ENCODE results near the gene CSMD2.
A peak's percentile ranks its signal among the peaks of the same experiment; 100 is the strongest.

The CSMD2 gene

DNA sequence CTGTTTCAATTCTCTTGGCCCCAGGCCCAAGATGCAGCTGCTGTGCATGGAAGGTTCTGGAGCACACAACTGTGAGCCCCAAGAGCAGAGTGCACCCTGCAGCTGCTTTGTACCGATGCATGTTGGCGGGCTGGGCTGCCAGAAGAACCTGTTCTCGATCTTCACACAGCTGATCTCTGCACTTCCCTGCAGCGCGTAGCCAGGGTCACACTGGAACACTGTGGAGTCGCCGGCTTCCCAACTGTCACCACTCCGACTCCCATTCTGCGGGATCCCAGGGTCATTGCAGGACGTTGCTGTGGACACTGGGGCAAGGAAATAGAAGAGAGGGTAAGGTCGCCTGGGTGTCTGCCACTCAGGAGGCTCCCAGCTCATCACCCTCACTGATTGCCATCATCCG lies 507.2 kb downstream of the CSMD2 start:
- DNase-seq = no peak

DNA sequence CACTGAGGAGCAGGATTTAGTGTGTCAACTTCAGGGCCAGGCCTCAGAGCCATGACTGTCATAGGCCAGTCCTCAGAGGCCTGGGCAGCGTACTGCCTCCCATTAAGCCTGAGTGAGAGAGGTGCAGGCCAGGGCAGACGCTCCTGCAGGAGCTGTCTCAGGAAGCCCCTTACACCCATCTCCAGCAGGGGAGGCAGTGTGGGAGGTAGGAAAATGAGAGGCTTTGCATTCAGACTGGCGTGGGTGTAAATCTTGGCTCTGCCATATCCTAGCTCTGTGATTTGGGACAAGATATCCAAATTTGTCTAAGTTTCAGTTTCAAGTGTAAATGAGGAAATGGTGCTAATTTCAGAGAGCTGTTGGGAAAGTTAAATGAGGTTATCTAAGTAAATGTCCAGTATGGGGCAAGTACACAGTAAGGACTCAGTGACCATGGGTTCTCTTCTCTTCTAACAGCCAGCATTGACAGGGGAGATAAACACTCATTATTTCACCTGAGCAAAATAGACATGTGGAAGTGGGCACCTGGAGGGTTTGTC lies 508.5 kb downstream of the CSMD2 start:
- DNase-seq = no peak

DNA sequence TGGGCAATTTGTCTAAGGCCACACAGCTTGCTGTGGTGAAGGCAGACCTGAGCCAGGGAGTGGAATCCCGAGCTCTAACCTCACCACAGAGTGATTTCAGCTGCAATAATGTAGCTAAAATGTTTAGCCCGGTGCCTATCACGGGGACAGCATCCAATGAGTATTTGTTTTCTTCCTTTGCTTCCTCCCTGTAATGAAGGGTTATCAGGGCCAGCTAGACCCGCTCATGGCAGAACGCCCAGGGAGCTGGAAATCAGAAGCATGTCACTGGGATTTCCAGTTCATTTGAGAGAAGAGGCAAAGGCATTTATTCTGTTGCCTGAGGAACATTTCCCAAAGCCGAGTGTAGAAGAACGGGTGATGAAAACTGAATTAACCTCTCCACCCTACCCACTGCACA lies 509.5 kb downstream of the CSMD2 start:
- DNase-seq = no peak

DNA sequence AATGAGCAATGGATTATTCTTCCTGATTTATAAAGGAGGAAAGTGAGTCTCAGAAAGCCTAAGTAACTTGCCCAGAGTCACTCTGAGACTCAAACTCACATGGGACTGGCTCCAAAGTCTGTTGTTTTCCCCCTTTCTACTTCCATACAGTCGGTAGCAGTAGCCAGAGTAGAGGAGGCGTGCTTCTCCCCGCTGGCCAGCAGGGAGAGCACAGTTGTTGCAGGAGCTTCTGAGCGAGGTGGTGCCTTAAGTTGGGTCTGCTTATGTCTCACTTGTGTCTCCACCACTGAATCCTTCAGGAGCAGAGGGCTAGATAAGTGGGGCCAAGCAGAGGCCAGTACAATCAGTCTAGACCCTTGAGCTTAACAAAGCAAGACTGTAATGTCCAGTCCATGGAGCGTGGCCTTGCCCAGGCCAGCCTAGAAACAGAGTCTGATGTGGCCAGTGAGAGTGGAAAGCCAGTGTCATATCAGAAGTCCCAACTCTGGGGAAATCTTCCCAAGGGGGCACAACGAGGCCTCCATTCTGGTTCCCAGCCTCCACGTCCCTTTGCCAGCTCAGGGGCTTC lies 510.7 kb downstream of the CSMD2 start:
- DNase-seq = no peak

DNA sequence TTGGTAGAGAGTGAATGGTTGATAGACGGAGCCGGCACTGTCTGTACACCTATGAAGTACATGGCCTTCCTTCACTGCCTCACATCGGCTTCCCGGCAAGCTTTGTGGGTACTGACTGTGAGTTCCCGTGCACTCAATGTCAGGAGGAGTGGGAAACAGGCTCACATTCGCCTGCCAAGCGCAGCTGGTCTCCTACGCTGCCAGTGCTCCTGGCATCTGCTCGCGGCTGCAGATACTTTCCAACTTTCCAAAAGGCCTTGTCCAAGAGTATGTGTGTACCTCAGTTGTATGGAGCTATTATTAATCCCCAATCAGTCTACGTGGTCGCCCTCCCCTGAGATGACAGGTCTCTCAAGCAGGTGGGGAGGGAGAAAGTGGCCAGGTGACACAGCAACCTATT lies 511.8 kb downstream of the CSMD2 start:
- DNase-seq = no peak

DNA sequence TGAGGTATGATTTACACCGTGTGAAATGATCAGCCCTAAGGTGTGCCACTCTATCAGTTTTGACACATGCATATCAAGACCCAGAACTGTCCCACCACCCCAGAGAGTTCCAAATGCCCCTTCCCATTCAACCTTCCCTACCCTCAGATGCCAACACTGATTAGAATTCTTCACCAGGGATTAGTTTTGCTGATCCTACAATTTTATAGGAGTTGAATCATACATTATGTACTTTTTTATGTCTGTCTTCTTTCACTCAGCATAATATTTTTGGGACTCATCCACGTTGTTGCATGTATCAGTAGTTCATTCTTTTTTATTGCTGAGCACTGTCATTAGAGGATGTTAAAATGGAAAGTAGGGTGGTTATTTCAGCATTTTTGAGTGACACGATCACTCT lies 514.3 kb downstream of the CSMD2 start:
- DNase-seq = no peak

DNA sequence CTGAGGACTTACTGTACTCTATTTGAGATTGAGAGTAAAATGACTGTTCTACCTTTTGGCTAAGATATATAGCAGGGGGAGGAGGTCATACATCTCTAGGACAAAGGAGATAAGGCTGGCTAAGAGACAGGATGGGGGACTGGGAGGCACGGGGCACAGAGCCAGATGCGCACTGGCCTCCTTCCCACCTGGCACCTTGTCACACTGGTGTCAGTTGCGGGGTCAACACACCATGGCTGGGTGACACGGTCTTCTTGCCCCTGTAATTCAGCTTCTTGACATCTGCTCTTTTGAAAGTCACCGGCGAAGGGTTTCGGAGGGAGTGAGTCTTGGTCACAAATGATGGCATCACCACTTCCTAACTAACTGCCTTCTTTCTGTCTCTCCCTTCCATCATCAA lies 515.3 kb downstream of the CSMD2 start:
- no peak for DNase-seq

DNA sequence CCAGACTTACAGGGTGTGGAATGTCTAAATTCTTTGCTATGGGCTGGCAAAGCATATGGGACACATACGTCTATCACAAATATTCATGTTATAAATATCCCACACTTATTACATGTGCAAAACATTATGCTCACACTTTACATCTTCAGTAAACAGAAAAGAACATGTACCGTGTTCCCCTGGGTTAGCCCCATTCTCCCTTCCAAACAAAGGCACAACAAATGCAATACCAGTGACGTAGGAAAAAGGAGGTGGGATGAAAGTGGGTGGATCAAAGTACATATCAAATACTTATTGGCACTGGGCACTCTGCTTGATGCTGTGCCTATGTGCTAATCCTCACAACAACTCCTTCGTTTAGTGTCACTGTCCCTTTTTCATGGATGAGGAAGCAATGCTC lies 521.8 kb downstream of the CSMD2 start:
- DNase-seq = no peak

DNA sequence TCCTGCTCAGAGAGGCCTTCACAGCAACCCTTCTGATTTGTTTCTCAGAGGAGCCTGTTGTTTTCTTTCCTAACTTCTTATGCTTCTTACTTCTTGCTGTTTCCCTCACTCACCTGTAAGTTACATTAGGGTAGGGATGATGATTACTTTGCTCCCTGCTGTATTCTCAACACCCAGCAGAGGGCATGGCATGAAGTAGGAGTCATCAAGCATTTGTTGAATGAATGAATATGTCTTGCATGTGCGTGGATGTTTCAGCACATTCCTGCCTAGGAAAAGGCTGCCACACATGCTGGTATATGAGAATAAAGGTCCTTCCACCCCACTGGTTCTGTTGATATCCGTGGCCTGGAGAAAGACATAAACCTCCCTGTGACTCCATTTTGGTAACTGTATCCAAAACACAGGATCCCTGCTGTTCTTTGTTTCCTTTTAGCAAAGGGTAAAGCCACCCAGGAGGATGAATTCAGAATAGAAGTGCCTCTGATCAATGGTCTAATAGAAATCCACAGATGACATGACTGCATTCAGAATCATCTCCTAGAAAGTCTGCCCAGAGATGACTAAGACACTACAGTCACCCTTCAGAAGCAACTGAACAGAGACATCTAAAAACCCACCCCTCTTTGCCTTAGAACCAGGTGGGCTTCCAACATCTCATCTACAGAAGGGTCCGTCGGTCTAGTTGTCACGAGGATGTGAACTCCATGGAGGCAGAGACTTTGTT lies 523.8 kb downstream of the CSMD2 start:
- no peak for DNase-seq

DNA sequence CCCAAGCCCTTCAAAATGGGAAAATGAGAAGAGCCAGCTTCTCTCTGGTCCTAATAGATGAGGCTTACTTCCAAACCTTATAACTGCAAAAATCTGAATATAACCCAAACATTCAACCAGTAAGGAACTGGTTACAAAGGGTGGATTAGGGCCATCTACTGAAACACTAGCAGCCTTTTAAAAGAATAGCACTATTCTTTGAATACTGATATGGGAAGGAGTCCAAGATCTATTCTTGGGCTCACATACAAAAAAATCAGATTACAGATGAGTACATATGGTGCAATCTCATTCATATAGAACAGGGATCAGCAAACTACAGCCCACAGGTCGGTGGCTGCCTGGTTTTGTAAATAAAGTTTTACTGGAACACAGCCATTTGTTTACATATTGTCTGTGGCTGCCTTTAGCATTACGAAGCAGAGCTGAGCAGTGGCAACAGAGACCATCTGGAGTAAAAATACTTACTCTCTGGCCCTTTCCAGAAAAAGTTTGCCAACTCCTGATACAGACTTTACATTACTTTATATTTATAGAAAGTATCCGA lies 524.8 kb downstream of the CSMD2 start:
- no peak for DNase-seq

DNA sequence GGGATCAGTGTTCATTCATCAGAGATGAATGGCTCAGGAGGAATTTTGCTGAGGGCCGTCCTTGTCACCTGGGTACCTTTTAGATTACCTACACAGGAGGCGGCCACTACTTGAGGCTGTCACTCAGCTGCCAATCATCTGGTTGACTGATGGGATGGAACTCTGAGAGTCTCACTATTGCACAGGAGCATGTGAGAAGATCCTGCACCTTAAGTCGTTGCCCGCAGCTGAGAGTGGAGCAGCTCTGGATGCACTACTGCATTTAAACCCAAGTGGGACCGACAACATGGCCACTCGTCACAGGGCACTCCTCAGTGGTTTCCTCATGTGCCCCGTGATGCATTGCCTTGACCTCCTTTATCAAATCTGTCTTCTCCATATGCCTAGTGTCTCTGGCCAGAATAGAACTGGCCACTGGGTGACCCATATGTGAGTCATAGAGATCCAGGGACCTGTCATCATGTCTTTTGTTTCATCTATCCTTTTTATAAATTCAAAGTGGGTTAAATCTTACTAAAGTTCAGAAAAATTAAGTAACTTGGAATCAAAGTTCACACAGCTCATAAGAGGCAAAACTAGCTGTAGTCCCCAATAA lies 527.1 kb downstream of the CSMD2 start:
- DNase-seq = no peak

DNA sequence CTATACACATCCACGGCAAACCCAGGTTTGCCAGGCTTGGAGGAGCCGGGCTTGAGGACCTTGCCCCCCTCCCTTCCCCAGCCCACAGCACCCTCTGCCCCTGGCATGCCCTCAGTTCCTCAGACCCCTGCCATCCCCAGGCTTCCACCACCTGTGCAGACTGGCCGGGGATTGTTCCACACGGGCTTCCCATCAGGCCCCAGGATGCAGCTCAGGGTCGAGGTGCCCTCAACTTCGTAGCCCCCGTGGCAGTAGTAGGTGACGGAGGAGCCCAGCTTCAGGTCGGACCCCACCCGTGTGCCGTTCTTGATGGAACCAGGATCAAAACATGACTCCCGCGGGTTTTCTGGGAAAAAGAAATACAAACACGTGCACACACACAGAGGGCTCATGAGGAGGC lies 528.8 kb downstream of the CSMD2 start:
- DNase-seq = no peak

DNA sequence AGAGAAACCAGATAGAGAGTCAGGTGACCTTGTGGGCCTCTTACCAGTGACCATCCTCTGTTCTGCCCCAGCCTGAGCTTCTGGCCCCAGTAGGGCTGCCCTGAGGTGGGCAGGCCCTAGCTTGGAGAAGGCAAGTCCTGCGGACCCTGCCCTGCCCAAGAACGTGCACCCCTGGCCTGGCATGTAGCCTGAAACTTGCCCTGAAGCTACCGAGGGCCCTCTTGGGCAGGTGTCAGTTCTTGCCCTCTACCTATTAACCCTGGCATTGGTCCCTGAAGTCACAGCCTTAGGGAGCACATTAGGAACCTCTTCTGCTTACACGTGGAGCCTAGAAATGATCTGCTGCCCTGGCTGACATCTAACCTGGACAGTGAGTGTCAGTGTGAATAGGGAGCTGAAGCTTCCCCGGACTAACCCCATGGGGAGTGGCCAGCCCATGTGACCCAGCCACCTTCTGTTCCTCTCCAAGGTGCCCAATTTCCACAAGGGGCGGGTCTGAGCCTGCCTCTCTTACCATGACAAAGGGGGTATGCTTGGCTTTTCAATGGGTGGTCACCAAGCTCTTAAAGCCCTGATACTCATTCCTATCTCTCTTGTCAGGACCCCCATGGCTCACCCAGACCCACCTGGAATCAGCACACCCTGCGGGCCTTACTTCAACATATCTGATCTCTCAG lies 529.6 kb downstream of the CSMD2 start:
- DNase-seq = no peak

DNA sequence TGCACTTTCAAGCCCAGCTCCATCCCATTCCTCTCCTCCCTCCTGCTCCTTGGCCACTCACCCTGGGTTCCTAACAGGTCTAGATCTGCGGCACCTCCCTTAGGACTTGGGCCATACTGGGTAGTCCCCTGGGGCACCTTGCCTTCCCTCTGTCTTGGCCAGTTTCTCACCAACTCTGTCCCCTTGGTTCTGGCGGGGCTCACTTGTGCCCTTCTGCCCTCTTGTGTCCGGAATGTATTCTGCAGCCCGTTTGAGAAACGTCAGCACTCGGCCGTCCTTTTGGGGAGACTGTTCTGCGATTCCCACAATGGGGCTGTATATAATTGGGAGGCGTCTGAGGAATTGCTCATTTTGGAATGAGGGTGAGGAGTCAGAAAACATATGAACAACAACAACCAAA lies 530.2 kb downstream of the CSMD2 start:
- DNase-seq = peak; percentile 7

DNA sequence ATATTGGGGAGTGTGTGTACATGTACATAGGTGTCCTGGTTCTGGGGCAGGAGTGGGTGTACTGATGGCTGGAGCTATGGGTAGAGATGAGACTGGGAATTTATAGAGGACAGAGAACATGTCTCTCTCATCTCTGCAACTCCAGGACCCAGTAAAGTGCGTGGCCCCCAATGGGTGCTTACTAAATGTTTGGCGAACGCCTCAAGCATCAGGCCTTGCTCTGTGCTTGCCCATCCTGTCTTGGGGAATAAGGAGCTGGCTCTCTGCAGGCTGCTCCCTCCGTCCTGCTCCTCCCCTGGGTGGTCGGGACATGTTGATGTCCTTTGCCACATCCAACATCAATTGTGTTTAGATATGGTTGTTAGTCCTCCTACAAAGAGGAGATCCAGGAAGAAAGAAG lies 530.9 kb downstream of the CSMD2 start:
- no peak for DNase-seq

DNA sequence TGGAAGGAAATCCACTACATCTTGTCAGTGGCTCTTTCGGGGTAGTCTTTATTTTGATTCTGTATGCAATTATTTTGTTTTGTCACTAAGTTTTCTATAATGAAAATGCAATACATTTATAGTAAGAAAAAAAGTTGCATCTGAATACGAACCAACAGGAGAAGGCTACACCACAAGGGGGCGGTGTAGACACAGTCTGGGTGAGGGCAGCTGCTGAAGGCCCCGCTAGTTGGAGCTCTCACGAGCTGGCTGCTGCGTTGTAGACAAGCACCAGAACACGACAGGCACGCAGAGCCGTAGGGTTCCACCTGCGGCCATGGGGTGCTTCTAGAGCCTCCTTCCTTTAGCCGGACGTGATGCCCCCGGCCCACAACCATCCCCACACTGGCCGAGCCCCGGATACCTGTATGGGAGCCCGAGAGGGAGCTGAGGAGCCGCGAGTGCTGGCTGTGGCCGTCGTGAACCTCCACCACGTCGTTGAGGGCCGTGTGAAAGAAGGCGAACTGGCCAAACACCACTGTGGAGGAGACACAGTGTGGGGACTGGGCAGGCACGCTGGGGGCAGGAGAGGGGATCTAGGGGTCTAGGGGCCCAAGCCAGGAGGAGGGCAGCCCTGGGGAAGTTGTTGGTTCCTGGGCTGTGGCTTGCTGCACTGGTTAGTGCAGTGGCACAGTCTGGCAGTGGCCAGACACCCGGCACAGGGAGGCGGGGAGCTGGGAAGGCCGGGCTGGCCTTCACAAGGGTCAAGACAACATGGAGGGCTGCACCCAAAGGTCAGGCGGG lies 531.8 kb downstream of the CSMD2 start:
- peak; percentile 82 for DNase-seq

DNA sequence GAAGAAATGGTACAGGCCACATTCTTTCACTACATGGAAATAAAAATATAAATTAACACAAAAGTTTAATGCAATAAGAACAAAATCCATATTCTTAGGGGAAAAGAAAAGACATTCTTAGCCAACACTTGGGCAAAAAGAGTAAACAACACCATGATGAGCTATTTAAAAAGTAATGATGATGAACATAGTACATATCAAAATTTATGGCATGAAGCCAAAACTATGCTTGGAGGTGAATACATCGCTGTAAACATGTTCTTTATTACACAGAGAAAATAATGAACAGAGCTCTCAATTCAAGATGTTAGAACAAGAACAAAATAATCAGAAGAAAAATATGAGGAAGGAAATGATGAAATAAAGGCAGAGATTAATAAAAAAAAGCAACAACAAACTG lies 534.3 kb downstream of the CSMD2 start:
- no peak for DNase-seq

DNA sequence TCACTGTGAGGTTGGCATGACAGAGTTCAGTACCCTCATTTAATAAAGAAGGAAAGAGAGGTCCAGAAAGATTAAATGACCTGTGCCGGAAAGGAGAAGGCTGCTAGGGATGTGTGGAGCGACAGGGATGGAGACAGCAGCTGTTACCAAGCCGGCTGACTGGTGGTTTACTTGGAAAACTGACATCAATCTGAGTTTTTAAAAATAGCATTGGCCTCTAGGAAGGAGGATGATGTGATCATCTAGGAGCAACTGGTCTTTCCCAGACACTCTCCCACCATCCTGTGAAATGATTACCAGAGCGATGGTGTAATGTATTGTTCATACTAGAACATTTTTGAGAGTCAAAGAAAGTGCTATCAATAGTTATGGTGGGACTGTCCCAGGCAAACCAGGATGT lies 538.2 kb downstream of the CSMD2 start:
- DNase-seq = no peak

DNA sequence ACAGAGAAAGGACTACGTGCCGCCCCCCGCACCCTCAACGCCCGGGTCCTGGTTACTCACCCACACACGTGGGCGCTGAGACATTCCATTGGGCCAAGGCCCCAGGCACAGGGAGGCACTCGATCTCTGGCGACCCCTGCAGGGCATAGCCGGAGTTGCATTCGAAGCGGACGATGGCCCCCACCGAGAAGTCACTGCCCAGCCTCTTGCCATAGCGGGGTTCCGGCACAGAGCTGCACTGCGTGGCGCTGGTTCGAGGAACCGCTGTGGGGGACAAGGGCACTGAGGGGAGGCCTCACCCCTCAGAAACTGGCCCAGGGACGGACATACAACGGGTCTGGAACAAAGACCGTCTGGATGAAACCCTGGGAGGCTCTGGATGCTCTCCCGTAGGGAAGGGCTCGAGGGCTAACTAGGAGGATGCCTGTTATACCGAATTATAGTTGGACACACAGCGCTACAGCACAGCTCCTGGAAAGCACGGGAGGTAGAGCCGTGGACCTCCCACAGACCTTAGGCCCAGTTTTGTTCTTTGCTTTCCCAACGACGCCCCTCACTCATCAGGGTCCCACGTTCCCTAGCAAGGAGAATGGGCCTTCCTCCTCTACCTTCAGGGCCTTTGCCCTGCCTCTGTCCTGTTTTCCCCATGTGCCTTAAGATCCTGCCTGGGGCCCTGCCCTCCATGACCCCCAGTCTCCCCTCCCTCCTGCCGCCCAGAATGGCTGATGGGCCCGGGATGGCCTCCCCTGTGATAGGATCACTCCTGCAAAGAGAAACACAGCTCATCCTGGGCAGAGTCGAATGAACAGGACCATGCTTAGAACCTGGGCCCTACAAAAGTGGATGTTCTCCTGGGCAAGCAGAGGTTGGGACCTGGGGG lies 539.8 kb downstream of the CSMD2 start:
- DNase-seq = no peak

DNA sequence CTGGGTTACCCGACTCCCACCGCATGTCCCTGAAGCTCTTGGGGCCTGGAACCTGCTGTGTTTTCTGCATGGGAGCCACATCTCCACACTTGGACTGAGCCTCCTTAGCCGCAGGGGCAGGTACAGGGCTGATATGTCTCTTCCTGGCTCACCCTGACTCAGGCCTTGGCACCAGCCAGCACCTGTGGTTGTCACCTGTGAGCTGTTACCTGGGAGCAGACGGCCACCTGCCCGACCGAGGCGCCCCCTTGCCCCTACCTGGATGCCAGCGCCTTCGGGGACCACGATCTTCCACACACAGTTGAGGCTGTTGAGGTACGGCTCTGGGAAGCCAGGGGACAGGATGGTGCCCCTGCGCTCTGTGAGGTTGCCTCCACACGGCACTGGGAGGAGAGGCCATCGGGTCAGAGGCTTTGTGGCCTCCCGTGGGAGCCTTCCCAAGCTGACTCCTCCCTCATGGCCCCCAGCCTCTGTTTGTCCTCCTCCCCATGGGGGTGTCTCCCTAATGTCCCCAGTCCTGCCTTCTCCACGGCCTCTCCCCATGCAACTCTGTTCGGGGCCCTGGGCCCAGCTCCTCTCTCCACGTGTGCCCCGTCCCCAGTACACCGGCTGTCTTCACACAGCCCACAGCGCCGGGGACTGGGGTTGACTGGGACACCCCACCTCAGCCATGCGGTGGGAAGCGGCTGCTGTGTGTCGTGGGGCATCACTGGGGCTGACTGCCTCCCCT lies 540.6 kb downstream of the CSMD2 start:
- DNase-seq = no peak

DNA sequence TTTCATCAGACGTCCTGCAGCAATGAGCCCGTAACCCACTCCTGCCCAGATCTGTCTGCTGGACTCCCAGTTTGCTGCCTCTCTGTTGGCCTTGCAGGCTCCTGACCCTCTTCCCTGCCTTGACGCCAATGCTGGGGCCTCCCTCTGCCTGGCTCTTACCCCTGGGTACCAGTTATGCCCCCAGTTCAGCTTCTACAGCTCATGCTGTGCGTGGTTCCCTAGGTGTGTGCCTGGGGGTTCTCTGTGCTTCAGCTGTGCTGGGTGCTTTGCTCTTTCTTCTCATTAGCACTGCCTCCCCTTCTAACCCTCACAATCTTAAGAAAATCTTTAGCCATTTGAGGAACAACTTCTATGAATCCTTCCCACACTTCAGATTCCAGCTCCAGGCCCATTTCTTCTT lies 541.2 kb downstream of the CSMD2 start:
- no peak for DNase-seq

Measured in activated naive CD4-positive, alpha-beta T cell treated with Interleukin-2 at 50 U/mL for 16 hours (primary cell).